Left lung (tissue), 10 donors: ENCODE measurements around the gene RABGAP1L. TPM values are rescaled to one million over a fixed set of nuclear protein-coding genes. Genes with fewer than 3 reads are reported as not detected.
"Not testable (repeated sequence)": the region's sequence is repeated elsewhere in the genome, so short reads cannot be mapped to it uniquely, and the experiment has no call there.

Experiments
- ATAC-seq: fragments of 200-7000 bp; cut with Tn5 transposase; one replicate; pipeline ENCODE4 v1.9.1; 2020; ENCODE audit warnings: moderate library complexity
- DNase-seq, 4 donors: peaks; one replicate each; pipeline ENCODE4 v3.0.0-alpha.2; 2013 to 2020
- H3K27ac ChIP-seq, 2 donors: fragments of 200-600 bp; sonication (generic) in 1 of 2; one replicate each; pipeline versions ENCODE4 v1.5.0 to v1.8.0; 2020 to 2021
- H3K27me3 ChIP-seq, 2 donors: fragments of 200-600 bp; sonication (generic) in 1 of 2; one replicate each; pipeline versions ENCODE4 v1.5.0 to v1.8.0; 2020 to 2021
- H3K36me3 ChIP-seq, 2 donors: fragments of 200-600 bp; sonication (generic) in 1 of 2; one replicate each; pipeline versions ENCODE4 v1.5.0 to v1.8.0; 2020 to 2021
- H3K4me1 ChIP-seq, 2 donors: fragments of 200-600 bp; one replicate each; pipeline ENCODE4 v1.8.0; 2021
- H3K4me3 ChIP-seq, 2 donors: fragments of 200-600 bp; sonication (generic) in 1 of 2; one replicate each; pipeline versions ENCODE4 v1.5.0 to v1.8.0; 2020 to 2021; ENCODE audit warnings: mild to moderate bottlenecking in 1 of 2
- H3K9me3 ChIP-seq, 2 donors: fragments of 200-600 bp; sonication (generic) in 1 of 2; one replicate each; pipeline versions ENCODE4 v1.5.0 to v1.8.0; 2020 to 2021
- CTCF ChIP-seq, 2 donors: fragments of 200-600 bp; sonication (generic) in 1 of 2; IDR thresholded peaks; one replicate each; pipeline versions ENCODE4 v1.5.0 to v1.8.0; 2021; ENCODE audit warnings: antibody characterized with exemption in 2 of 2
- intact Hi-C, 2 donors: fragments of 100-400 bp; cut with DNase I; formaldehyde crosslinking; loops; one replicate each; pipeline versions ENCODE4 v1.11.2 to v1.14.2; 2022
- polyA plus RNA-seq, 6 donors: library from polyadenylated mRNA; unstranded; fragments of 120-200 nt; gene quantifications; one replicate each; pipeline ENCODE4 v1.2.1, GENCODE V29; 2013; ENCODE audit not compliant: insufficient read length in 6 of 6
- total RNA-seq, 2 donors: library from RNA; stranded (reverse); fragmentation: NEBNext Ultra II Directional; extraction: Animal tissue kit (Norgen Biotek cat#: 25700); gene quantifications; one replicate each; pipeline ENCODE4 v1.2.1, GENCODE V29; 2021
- donor health status: DM: no; HTN: yes; CAD: no.
- donor health status: DM: no; HTN: no; CAD: no.

Gene RABGAP1L
- total and polyA plus RNA-seq, 8 donors = 40.3 to 67.3 (median 51.4) TPM

GRCh38 chr1:174534789-174535188 lies 375.5 kb downstream of the RABGAP1L start:
- Histone ChIP-seq H3K9me3 (peaks cover 0 to 34% of the 10 kb centered on the region in 2 donors), H3K4me1 (no peaks in the 10 kb centered on the region), H3K4me3 (no peak overlapping the region), H3K27ac (no peak overlapping the region), H3K36me3 (no peaks in the 10 kb centered on the region), H3K27me3 (no peaks in the 10 kb centered on the region)
- intact Hi-C loops = no loop called here
- no peak for DNase-seq
- no peak for ATAC-seq
- TF ChIP-seq CTCF (IDR thresholded peaks at IDR 0.05) = no peak

- DNase-seq (no peak), ATAC-seq (no peak)
- intact Hi-C loops = no loop called here
- Histone ChIP-seq H3K9me3 (peaks cover 0 to 35% of the 10 kb centered on the region in 2 donors), H3K4me3 (no peak overlapping the region), H3K27ac (no peak overlapping the region), H3K4me1 (no peaks in the 10 kb centered on the region), H3K36me3 (no peaks in the 10 kb centered on the region), H3K27me3 (no peaks in the 10 kb centered on the region)
- no peak for TF ChIP-seq CTCF (IDR thresholded peaks at IDR 0.05)
Observed at GRCh38 chr1:174535207-174535606, 375.9 kb downstream of the RABGAP1L start.

- peaks cover 0 to 44% of the 10 kb centered on the region in 2 donors for H3K9me3 ChIP-seq
- H3K4me3 ChIP-seq, H3K4me1 ChIP-seq, H3K27ac ChIP-seq, H3K36me3 ChIP-seq, H3K27me3 ChIP-seq, intact Hi-C loops, ATAC-seq, DNase-seq: not testable (repeated sequence)
Observed at GRCh38 chr1:174543421-174543820, 384.1 kb downstream of the RABGAP1L start.

GRCh38 chr1:174550296-174550695 lies 391.0 kb downstream of the RABGAP1L start:
- no peak for TF ChIP-seq CTCF (IDR thresholded peaks at IDR 0.05)
- no peak for ATAC-seq
- no peak for DNase-seq
- Histone ChIP-seq H3K36me3 (no peaks in the 10 kb centered on the region), H3K9me3 (peaks cover 0 to 2% of the 10 kb centered on the region in 2 donors), H3K27me3 (no peaks in the 10 kb centered on the region), H3K4me3 (no peak overlapping the region), H3K4me1 (no peaks in the 10 kb centered on the region), H3K27ac (no peak overlapping the region)
- intact Hi-C loops = no loop called here

- no peaks in the 10 kb centered on the region for H3K9me3 ChIP-seq
- no peak overlapping the region for H3K4me3 ChIP-seq
- TF ChIP-seq CTCF (IDR thresholded peaks at IDR 0.05) = no peak
- no peak for DNase-seq
- intact Hi-C loops = no loop called here
- H3K36me3 ChIP-seq = no peaks in the 10 kb centered on the region
- no peak for ATAC-seq
- no peaks in the 10 kb centered on the region for H3K27me3 ChIP-seq
- H3K4me1 ChIP-seq = no peaks in the 10 kb centered on the region
- H3K27ac ChIP-seq = no peak overlapping the region
Observed at GRCh38 chr1:174556392-174556791, 397.1 kb downstream of the RABGAP1L start.

GRCh38 chr1:174568551-174568950 lies 409.2 kb downstream of the RABGAP1L start:
- Histone ChIP-seq H3K27ac (no peak overlapping the region), H3K36me3 (no peaks in the 10 kb centered on the region), H3K9me3 (peaks cover 0 to 9% of the 10 kb centered on the region in 2 donors), H3K4me3 (no peak overlapping the region), H3K27me3 (no peaks in the 10 kb centered on the region), H3K4me1 (no peaks in the 10 kb centered on the region)
- no peak for TF ChIP-seq CTCF (IDR thresholded peaks at IDR 0.05)
- ATAC-seq = no peak
- DNase-seq = no peak
- intact Hi-C loops = no loop called here
